ENCODE measurements around the gene TPM4.
"Not testable (repeated sequence)": the region's sequence is repeated elsewhere in the genome, so short reads cannot be mapped to it uniquely, and the experiment has no call there.

The TPM4 gene

DNA sequence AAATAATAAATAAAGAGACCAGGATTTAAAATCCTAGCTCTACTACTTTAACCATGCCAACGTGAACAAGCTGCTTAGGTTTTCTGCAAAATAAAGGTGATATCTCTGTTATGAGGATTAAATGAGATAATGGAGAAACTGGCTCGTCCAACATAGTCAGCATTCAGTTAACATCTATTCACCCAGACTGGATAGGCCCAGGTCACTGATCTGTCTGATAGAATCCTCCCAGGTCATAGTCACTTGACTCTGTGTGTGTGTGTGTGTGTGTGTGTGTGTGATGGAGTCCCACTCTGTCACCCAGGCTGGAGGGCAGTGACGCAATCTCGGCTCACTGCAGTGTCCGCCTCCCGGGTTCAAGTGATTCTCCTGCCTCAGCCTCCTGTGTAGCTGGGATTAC, 22.5 kb downstream of the TPM4 start:
- DNase-seq (ENCODE audit: low read depth), result no peak

DNA sequence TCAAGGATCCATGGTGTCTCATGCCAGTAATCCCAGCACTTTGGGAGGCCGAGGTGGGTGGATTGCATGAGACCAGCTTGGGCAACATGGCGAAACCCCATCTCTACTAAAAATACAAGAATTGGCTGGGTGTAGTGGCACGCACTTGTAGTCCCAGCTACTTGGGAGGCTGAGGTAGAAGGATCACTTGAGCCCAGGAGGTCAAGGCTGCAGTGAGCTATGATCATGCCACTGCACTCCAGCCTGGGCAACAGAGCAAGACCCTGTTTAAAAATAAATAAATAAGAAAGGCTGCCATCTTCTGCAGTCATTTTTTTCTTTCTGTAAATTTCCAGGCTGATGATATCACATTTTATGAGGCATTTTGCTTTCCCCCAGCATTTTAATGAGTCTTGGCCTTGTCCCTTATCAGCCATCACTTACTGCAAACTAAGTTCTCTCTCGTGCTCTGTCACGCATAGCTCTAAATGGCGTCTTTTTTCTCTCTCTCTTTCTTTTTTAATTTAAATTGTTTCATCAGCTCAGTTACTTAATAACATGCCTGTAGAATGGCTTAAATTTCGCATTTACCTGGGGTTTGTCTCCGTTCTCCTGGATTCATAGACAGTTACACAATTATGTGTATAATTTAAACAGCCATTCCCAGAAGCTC, 23.1 kb downstream of the TPM4 start:
- not testable (repeated sequence) for DNase-seq (ENCODE audit: low read depth)

- no peak for DNase-seq (ENCODE audit: low read depth)
Measured at GRCh38 chr19:16100524-16100923, 24.2 kb downstream of the TPM4 start.

GRCh38 chr19:16104722-16105121, 28.4 kb downstream of the TPM4 start:
- no peak for DNase-seq (ENCODE audit: low read depth)

GRCh38 chr19:16106121-16106520, 29.8 kb downstream of the TPM4 start:
- DNase-seq (ENCODE audit: low read depth), result no peak

- peak; percentile 97 for DNase-seq (ENCODE audit: low read depth)
Measured at GRCh38 chr19:16111160-16111908, 35.0 kb downstream of the TPM4 start, which contains the start of gene RAB8A. Gene RAB8A, plus strand, starts transcription at chr19:16111889. Its CDS starts 13 bp downstream, at chr19:16111902.

- DNase-seq (ENCODE audit: low read depth), result no peak
Measured at GRCh38 chr19:16111909-16112752, 35.8 kb downstream of the TPM4 start.

DNA sequence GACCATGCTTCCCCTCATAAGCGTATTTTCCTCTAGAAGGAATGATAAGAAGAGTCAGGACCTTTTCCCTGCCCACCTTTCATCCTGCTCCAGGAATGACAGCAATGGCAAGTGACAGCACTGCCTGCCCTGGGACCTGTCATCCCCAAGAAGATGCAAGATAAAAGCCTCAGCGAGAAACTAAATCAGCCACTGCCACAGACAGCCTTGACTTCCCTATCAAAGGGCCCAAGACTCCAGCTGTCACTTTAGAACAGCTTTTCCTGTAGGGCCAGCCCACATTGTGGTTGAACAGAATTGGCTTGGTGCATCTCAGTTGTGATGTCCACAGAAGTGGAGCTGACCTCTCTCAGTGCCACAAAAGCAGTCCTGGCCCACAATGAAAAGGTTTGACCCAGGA, 36.5 kb downstream of the TPM4 start:
- no peak for DNase-seq (ENCODE audit: low read depth)

GRCh38 chr19:16113727-16114126, 37.4 kb downstream of the TPM4 start:
- no peak for DNase-seq (ENCODE audit: low read depth)

DNA sequence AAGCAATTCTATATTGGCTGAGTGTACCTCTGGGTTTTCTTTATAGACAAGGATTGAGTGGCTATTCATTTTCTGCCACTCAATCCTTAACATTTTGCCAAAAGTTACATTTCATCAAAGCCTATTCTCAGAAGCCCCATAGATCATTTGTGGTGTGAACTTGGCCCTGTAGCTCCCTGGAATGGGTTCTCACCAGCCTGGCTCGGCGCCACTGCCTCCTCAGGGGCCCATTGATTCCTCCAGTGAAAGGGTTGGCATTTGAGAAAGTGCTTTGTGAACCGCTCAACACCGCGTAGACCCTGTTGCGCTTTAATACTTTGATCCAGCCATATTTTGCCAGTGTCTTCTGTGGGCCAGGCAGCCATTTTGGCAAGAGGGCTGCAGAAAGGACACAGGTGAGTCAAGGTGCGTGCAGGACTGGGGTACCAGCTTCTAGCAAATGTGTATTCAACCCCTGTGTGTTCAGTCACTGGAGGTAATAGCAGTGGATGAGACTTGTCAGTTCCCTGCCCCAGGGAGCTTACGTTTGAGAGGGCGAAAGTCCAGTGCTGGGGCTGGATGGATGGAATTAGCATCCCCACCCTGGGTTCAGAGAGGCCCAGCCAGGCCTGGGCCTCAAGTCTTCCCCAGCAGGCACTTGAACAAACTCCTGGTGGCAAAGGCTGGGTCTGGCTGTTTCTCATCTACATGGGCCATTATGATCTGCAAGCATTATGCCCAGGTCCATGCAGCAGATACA, 39.2 kb downstream of the TPM4 start:
- no peak for DNase-seq (ENCODE audit: low read depth)

- DNase-seq (ENCODE audit: low read depth), result no peak
Measured at GRCh38 chr19:16116067-16116466, 39.8 kb downstream of the TPM4 start.

DNA sequence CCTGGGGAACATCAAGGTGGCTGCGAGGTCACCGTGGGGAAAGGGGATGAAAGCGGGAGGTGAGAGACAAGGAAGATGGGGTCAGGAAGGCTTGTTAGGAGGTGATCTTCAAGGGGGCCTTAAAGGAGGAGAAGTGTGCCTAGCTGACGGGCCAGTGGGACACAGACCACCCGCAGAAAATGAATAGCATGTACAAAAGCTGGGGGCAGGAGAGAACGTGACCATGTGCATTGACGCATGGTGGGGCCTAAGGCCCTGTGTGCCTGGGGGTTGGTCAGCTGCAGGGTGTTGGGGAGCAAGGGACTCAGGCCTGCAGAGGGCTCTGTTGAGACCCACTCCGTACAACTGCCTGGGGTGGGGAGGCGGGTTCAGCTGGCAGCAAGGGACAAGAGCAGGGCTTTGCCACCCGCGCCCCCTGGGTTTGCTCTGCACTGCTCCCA, 41.3 kb downstream of the TPM4 start:
- DNase-seq (ENCODE audit: low read depth), result no peak

DNA sequence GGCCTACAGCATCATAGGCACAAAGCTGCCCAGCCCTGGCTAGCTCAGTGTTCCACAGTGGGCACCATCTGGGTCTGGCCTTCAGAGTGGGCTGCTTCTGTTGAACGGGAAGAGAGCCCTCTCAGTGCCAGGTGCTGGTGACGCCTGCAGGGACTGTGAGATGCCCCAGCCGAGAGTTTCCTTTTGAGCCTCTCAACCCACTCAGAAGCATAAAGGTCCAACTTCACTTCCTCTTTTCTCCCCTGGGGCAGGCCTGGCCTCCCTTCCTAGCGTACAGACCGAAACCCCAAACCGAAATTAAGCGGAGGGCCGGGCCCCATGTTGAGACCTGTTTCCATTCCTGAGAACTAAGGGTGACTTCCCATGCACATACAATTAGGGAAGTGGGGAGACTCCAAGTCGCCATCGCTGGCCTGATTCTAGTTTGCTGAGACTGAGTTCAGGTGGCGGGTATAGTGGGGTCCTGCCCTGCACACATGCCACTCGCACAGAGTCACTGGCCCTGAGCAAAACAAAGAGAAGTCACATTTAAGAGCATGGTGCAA, 42.3 kb downstream of the TPM4 start:
- no peak for DNase-seq (ENCODE audit: low read depth)

- not testable (repeated sequence) for DNase-seq (ENCODE audit: low read depth)
Measured at GRCh38 chr19:16119075-16119857, 43.0 kb downstream of the TPM4 start.

GRCh38 chr19:16121141-16121540, 44.8 kb downstream of the TPM4 start:
- DNase-seq (ENCODE audit: low read depth), result no peak

DNA sequence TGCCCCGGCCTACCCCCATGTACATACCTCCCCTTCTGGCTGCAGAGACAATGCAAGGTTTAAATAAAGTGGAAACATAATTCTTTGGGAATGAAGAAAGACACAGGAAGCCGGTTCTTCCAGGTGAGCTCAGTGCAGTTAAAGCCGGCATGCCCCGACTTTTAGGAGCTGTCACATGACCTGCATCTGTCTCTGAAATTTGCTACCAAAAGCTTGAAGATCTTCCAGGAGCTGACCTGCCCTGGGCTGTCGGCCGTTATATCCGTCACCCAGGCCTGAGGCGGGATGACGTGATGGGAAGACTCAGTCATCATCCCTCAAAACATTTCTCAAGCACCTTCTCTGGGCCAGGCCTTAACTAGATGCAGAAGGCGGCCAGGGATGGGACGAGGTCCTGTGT, 45.7 kb downstream of the TPM4 start:
- no peak for DNase-seq (ENCODE audit: low read depth)

DNA sequence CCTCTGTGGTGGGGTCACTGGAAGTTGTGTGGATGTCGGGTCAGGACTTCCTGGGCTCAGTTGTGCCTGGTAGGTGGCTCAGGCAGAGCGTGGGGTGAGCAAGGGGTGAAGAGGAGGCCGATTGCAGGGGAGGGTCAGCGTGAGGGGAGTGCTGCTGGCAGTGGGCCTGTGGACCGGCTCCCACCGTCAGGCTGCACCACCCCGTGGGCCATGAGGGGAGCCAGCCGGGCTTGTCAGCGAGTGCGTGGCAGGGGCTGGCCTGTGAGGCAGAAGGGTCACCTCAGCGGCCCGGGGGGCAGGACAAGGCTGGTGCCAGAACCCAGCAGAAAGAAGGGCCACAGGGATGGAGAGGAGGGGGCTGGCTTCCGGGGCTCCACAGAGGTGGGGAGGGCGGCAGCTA, 48.7 kb downstream of the TPM4 start:
- DNase-seq (ENCODE audit: low read depth), result no peak

DNA sequence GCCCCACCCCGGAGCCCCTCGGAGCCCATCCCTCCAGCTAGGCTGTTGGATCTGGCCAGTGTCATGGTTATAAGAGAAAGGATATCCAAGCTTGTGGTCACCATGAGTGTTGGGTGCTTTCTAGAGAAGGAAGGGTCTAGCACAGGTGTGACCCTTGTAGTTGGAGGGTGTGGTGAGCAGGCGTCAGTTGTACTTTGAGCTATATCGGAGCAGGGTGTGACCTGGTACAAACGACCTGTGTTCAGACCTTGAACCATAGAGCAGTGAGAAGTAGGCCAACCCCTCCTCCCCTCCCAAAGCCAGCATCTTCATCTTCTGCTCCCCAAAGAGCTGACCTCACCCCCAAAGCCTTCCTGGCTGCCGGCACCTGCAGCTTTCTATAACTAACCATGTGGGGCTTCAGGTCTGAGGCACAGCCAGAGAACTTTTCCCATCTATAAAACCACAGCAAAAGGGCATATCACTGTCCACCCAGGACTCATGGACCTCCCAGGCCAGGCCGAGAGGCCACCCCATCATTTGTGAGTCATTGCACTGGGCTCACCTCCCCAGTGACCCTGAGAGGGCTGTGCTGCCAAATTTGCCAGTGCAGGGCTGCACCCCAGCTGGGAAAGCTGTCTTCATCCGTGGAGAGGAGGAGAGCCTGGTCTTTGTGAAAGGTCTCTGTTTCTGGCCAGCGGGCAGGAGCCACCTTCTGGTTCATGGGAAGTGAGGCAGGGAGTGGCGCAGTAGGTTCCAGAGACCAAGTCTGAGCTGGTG, 49.6 kb downstream of the TPM4 start:
- no peak for DNase-seq (ENCODE audit: low read depth)

- DNase-seq (ENCODE audit: low read depth), result no peak
Measured at GRCh38 chr19:16127080-16127479, 50.8 kb downstream of the TPM4 start.

DNA sequence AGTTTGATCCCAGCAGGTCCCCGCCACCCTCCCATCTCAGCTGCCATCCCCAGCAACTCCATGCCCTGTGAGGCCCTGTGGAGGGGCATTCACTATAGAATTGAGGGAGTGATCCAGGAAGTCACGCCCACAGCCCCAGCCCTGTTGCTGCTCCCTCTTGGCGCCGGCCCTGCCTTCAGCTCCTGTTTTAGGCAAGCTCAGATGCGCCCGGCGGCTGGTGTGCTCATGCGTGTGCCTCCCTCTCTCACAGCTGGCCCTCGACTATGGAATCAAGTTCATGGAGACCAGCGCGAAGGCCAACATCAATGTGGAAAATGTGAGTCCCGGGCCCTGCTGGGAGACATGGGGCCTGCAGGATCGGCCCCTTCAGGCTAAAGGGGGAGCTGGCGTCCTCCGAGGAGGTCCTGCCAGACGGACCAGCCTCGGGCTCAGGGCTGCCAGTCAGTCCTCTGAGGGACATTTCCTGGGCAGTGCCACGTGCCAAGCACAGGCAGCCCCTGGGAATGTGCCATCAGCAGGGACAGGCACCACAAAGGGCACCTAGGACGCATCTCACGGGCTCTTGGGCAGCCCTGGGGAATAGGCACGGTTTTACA, 51.6 kb downstream of the TPM4 start:
- no peak for DNase-seq (ENCODE audit: low read depth)

All from stimulated activated CD4-positive, alpha-beta T cell treated with anti-CD3 and anti-CD28 coated beads, Interleukin-2, amount 100 ng/mL, for 4 hours (primary cell).